H54 (cell line): ENCODE measurements around the gene SPINT3.

Experiments used
- DNase-seq: peaks from one replicate; pipeline ENCODE4 v3.0.0; 2011; ENCODE audit warnings: low spot score, mixed read lengths; ENCODE audit not compliant: insufficient read length
- FAIRE-seq: peaks from 3 replicates; lab custom pipeline; 2011; peaks lifted over from hg19 to GRCh38; lab: Jason Lieb, UNC
- POLR2A ChIP-seq: IDR thresholded peaks from 2 replicates; pipeline ENCODE4 v1.6.1; 2011; ENCODE audit warnings: low read depth, mild to moderate bottlenecking, low read length

Gene SPINT3

GRCh38 chr20:45462711-45463509, 52.5 kb downstream of the SPINT3 start:
- FAIRE-seq (no peak), DNase-seq (no peak)
- TF ChIP-seq POLR2A: no peak
